Esophagus muscularis mucosa (tissue), 3 donors: ENCODE results near the gene CATSPERD.

Source experiments
- EP300 ChIP-seq: sonication (generic); formaldehyde crosslinking; IDR thresholded peaks from one replicate; pipeline ENCODE4 v1.6.1; 2017; ENCODE audit warnings: antibody characterized with exemption
- TF ChIP-seq, protein P1 (sequence below), 3 experiments: fragments of 200-600 bp in 2 of 3; fragments of 450-650 bp in 1 of 3; sonication (generic) in 2 of 3; IDR thresholded peaks; one replicate each; pipeline ENCODE4 v1.5.1; 2017 to 2019; ENCODE audit warnings: antibody characterized with exemption in 3 of 3, mild to moderate bottlenecking in 2 of 3, moderate library complexity in 1 of 3

DNA sequence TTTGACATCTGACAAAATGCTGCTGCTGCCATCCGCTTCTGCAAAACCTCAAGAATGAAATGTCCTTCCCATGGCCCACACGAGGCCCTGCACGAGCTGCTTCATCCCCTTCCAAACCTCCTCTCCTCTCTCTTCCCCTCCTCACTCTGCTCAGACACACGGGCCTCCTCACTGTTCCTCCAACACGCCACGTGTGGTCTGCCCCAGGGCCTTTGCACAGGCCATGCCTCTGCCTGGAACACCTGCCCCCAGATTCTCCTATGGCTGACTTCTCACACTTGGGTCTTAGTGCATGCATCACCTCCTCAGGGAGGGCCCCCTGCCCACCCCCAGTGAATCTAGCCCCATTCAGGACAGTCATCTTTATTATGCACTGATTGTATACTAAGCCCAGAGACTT lies 100.3 kb downstream of the CATSPERD start:
- TF ChIP-seq, protein P1, sequence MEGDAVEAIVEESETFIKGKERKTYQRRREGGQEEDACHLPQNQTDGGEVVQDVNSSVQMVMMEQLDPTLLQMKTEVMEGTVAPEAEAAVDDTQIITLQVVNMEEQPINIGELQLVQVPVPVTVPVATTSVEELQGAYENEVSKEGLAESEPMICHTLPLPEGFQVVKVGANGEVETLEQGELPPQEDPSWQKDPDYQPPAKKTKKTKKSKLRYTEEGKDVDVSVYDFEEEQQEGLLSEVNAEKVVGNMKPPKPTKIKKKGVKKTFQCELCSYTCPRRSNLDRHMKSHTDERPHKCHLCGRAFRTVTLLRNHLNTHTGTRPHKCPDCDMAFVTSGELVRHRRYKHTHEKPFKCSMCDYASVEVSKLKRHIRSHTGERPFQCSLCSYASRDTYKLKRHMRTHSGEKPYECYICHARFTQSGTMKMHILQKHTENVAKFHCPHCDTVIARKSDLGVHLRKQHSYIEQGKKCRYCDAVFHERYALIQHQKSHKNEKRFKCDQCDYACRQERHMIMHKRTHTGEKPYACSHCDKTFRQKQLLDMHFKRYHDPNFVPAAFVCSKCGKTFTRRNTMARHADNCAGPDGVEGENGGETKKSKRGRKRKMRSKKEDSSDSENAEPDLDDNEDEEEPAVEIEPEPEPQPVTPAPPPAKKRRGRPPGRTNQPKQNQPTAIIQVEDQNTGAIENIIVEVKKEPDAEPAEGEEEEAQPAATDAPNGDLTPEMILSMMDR (IDR thresholded peaks at IDR 0.05) = no peak
- no peak for TF ChIP-seq EP300
